HG02759 (cell line): ENCODE data around the gene PLPPR3.

ENCODE experiments used
- ATAC-seq: cut with Tn5 transposase; IDR thresholded peaks from one replicate; pipeline ENCODE4 v1.9.1; 2021; ENCODE audit warnings: mild to moderate bottlenecking, moderate library complexity; ENCODE audit not compliant: unreplicated experiment

Gene PLPPR3

GRCh38 chr19:797528-798414 is 24.0 kb downstream of the PLPPR3 start:
- peak; percentile 60 for ATAC-seq

- peak; percentile 72 for ATAC-seq
These were observed 24.8 kb downstream of the PLPPR3 start, which contains the start of gene PTBP1 for GRCh38 chr19:796692-797527. TSS of gene PTBP1 (plus strand) at chr19:797452. CDS start at chr19:797498, 46 bp downstream.

GRCh38 chr19:795691-796581 is 25.8 kb downstream of the PLPPR3 start:
- no peak for ATAC-seq

GRCh38 chr19:795073-795611 is 26.6 kb downstream of the PLPPR3 start:
- no peak for ATAC-seq

- no peak for ATAC-seq
These were observed 27.9 kb downstream of the PLPPR3 start for GRCh38 chr19:793806-794205.

- ATAC-seq = no peak
These were observed 29.4 kb downstream of the PLPPR3 start for GRCh38 chr19:792306-792885.

- ATAC-seq = no peak
These were observed 30.0 kb downstream of the PLPPR3 start for GRCh38 chr19:791567-792305.

- ATAC-seq = no peak
These were observed 30.7 kb downstream of the PLPPR3 start for GRCh38 chr19:791007-791566.

GRCh38 chr19:789701-790060 is 32.1 kb downstream of the PLPPR3 start:
- no peak for ATAC-seq

- ATAC-seq = no peak
These were observed 32.6 kb downstream of the PLPPR3 start for GRCh38 chr19:788983-789700.

GRCh38 chr19:788686-788982 is 33.1 kb downstream of the PLPPR3 start:
- ATAC-seq = no peak

- ATAC-seq = no peak
These were observed 34.2 kb downstream of the PLPPR3 start for GRCh38 chr19:787536-787935.

GRCh38 chr19:784541-784940 is 37.2 kb downstream of the PLPPR3 start:
- no peak for ATAC-seq

GRCh38 chr19:782878-783668 is 38.7 kb downstream of the PLPPR3 start:
- ATAC-seq = no peak

GRCh38 chr19:782185-782877 is 39.4 kb downstream of the PLPPR3 start:
- ATAC-seq = no peak

- ATAC-seq = no peak
These were observed 40.0 kb downstream of the PLPPR3 start for GRCh38 chr19:781800-782184.

GRCh38 chr19:780935-781334 is 40.8 kb downstream of the PLPPR3 start:
- no peak for ATAC-seq
